BJ (cell line): ENCODE data around the gene KIF1A. TPM values are rescaled to one million over a fixed set of nuclear protein-coding genes. Genes with fewer than 3 reads are reported as not detected.
"Not testable (repeated sequence)": the region's sequence is repeated elsewhere in the genome, so short reads cannot be mapped to it uniquely, and the experiment has no call there.

Experiments
- CTCF ChIA-PET: fragments of 350-600 bp; formaldehyde crosslinking; extraction: SDS; loops from one replicate; lab custom pipeline; 2021; ENCODE audit warnings: antibody characterized with exemption, inconsistent platforms; lab: Yijun Ruan, JAX
- POLR2A ChIA-PET: fragments of 300-600 bp; sonication (Branson Sonifier 250); formaldehyde crosslinking; extraction: SDS; loops from one replicate; lab custom pipeline; 2021; ENCODE audit warnings: antibody characterized with exemption; lab: Charles Lee
- DNase-seq: peaks from one replicate; pipeline ENCODE4 v3.0.0-alpha.2; 2011; ENCODE audit warnings: low read depth
- H3K27me3 ChIP-seq: 2 replicates; pipeline ENCODE4 v1.6.0; 2011; ENCODE audit warnings: low read length; ENCODE audit not compliant: control insufficient read depth, insufficient read depth
- H3K36me3 ChIP-seq: 2 replicates; pipeline ENCODE4 v1.5.1; 2011; ENCODE audit warnings: low read length; ENCODE audit not compliant: control insufficient read depth, insufficient read depth
- H3K4me3 ChIP-seq: 2 replicates; pipeline ENCODE4 v1.5.1; 2011; ENCODE audit warnings: low read depth, mild to moderate bottlenecking, control low read depth, low read length
- CTCF ChIP-seq: IDR thresholded peaks from 2 replicates; pipeline ENCODE4 v1.5.1; 2011; ENCODE audit warnings: low read depth, mild to moderate bottlenecking, control low read depth, inconsistent platforms, low read length, moderate library complexity; ENCODE audit not compliant: insufficient read depth
- polyA plus RNA-seq: library from polyadenylated mRNA; depleted of rRNA; stranded (reverse); fragments of >200 nt; gene quantifications from 2 replicates; pipeline ENCODE4 v1.2.3, GENCODE V29; 2011

KIF1A gene
- polyA plus RNA-seq, 1 experiment: 0.01 TPM

DNA sequence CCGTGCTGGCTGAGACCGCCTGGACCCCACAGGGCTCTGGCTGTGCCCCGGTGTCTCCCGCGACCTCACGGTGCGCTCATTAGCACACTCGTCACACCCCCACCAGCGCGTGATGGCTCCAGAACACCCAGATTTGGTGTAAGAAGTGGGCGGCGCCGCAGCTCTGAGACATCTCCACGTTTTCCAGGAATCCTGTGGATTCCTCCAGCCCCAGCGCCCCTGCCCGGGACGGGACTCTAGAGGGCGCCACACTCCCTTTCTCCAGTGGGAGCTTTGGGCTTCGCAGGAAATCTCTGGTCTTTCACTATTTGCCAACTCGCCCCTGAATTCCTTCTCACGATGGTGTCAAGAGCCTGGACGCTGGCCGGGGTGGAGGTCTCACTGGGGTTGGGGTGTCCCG, 144.7 kb downstream of the KIF1A start:
- DNase-seq, CTCF ChIA-PET, H3K4me3 ChIP-seq, H3K36me3 ChIP-seq, H3K27me3 ChIP-seq, POLR2A ChIA-PET: not testable (repeated sequence)

DNA sequence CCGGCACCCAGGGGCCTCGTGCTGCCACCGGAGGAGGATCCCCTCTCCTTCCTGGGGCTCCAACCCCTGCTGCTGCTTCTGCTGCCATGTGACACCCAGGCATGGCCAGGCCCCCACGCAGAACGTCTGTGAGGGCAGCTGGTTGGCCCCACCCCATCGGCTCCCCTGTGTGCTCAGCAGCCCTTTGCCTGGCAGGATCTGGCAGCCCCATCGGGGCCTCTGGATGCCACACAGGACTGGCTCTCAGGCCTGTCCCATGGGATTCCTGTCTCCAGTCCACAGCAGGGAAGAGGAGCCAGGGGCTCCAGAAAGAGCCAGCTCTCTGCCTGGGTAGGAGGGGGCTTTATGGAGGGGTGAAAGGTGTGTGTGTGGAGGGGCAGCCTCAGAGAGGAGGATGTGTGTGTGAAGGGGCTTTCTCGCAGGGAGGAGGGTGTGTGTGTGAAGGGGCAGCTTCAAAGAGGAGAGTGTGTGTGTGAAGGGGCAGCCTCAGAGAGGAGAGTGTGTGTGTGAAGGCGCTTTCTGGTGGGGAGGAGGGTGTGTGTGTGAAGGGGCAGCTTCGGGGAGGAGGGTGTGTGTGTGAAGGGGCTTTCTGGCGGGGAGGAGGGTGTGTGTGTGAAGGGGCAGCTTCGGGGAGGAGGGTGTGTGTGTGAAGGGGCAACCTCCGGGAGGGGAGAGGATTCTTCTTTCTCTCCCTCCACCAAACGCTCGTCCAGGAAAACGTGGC, 145.4 kb downstream of the KIF1A start:
- POLR2A ChIA-PET, H3K36me3 ChIP-seq, H3K27me3 ChIP-seq, CTCF ChIA-PET, DNase-seq, H3K4me3 ChIP-seq: not testable (repeated sequence)

GRCh38 chr2:240672701-240673190, 147.3 kb downstream of the KIF1A start:
- H3K27me3 ChIP-seq: peaks cover 8% of the 10 kb centered on the region
- CTCF ChIA-PET: no interaction called here
- DNase-seq: no peak
- H3K4me3 ChIP-seq: no peak overlapping the region
- H3K36me3 ChIP-seq: no peaks in the 10 kb centered on the region
- POLR2A ChIA-PET: no interaction called here
- TF ChIP-seq CTCF: no peak

GRCh38 chr2:240672076-240672700, 147.8 kb downstream of the KIF1A start:
- POLR2A ChIA-PET: no interaction called here
- no peaks in the 10 kb centered on the region for H3K36me3 ChIP-seq
- peaks cover 8% of the 10 kb centered on the region for H3K27me3 ChIP-seq
- TF ChIP-seq CTCF: no peak
- H3K4me3 ChIP-seq: no peak overlapping the region
- DNase-seq: no peak
- CTCF ChIA-PET: no interaction called here

- ChIA-PET CTCF (no interaction called here), POLR2A (no interaction called here)
- Histone ChIP-seq H3K4me3 (no peak overlapping the region), H3K36me3 (no peaks in the 10 kb centered on the region), H3K27me3 (peaks cover 8% of the 10 kb centered on the region)
- no peak for TF ChIP-seq CTCF
- no peak for DNase-seq
Observed at GRCh38 chr2:240670950-240671349, 149.1 kb downstream of the KIF1A start.

DNA sequence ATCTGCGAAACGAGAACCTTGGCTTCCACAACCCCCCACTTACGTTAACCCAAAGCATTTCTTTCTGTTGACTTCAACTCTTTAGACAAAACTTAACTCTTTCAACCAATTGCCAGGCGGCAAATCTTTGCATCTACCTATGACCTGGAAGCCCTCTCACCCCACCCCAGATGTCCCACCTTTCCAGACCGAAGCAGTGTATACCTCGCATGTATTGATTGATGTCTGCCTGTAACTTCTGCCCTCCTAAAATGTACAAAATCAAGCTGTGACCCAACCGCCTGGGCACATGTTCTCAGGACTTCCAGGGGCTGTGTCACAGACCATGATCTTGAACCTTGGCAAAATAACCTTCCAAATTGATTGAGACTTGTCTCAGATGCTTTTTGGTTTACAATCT, 149.6 kb downstream of the KIF1A start:
- TF ChIP-seq CTCF: no peak

More for the DNA sequence above, 149.6 kb downstream of the KIF1A start:
- no peaks in the 10 kb centered on the region for H3K36me3 ChIP-seq
- peaks cover 8% of the 10 kb centered on the region for H3K27me3 ChIP-seq
- ChIA-PET CTCF (no interaction called here), POLR2A (no interaction called here)
- no peak for DNase-seq
- no peak overlapping the region for H3K4me3 ChIP-seq
